Fibroblast of mammary gland (primary cell): Measurements from ENCODE around the gene ABLIM1.

ENCODE experiments used
- DNase-seq: peaks from one replicate; pipeline ENCODE4 v3.0.0-alpha.2; 2010; ENCODE audit warnings: low read depth
- H3K4me3 ChIP-seq: 2 replicates; pipeline ENCODE4 v1.5.1; 2011; ENCODE audit warnings: low read depth, mild to moderate bottlenecking, low read length, moderate library complexity; ENCODE audit not compliant: control insufficient read depth
- TF ChIP-seq, protein P1 (sequence below): conservative IDR thresholded peaks from 2 replicates; pipeline ENCODE4 v1.5.1; 2011; ENCODE audit warnings: low read depth, low read length, inconsistent platforms; ENCODE audit not compliant: control insufficient read depth, insufficient read depth

Gene ABLIM1

DNA sequence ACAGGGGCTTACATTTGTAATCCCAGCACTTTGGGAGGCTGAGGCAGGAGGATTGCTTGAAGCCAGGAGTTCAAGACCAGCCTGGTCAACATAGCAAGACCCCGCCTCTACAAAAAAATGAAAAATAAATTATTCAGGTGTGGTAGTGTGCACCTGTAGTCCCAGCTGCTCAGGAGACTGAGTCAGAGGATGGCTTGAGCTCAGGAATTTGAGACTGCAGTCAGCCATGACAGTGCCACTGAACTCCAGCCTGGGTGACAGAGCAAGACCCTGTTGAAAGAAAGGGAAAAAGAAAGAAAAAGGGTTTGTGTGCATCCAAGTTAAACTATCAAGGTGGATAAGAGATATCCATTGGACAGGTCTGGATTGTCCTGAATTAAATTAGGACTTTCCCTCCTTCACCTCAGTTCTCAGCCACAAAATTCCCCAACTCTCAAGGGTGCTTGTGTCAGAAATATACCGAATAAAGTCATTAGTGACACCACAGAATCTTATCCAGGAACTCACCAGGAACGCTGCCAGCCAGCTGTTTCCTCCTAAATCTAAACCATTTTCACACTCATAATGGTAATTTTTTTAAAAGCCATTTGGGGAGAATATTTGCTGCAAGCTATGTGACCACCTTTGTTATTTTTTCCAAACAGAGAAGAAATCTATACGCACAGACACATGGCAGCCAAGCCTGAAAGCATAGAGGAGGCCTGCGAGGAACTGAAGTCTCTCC lies 265.8 kb downstream of the ABLIM1 start:
- TF ChIP-seq, protein P1, sequence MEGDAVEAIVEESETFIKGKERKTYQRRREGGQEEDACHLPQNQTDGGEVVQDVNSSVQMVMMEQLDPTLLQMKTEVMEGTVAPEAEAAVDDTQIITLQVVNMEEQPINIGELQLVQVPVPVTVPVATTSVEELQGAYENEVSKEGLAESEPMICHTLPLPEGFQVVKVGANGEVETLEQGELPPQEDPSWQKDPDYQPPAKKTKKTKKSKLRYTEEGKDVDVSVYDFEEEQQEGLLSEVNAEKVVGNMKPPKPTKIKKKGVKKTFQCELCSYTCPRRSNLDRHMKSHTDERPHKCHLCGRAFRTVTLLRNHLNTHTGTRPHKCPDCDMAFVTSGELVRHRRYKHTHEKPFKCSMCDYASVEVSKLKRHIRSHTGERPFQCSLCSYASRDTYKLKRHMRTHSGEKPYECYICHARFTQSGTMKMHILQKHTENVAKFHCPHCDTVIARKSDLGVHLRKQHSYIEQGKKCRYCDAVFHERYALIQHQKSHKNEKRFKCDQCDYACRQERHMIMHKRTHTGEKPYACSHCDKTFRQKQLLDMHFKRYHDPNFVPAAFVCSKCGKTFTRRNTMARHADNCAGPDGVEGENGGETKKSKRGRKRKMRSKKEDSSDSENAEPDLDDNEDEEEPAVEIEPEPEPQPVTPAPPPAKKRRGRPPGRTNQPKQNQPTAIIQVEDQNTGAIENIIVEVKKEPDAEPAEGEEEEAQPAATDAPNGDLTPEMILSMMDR = no peak
- H3K4me3 ChIP-seq = no peak overlapping the region
- DNase-seq = no peak

DNA sequence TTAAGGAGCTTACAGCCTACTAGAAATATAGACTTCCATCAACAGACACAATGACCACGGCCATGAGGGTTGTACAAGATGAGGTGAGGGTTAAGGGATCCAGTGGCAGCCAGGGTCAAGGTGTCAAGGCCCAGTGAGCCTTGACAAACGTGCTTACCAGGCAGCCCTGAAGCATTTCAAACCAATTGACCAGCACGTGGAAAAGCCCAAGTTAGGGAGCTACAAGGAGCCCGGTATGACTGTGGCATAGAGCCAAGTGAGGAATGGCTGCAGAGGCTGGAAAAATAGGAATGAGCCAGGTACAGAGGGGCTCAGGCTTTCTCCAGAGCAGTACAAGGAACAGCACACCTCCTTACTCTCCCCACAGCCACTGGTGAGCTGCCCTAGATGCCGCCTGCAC lies 266.5 kb downstream of the ABLIM1 start:
- no peak overlapping the region for H3K4me3 ChIP-seq
- TF ChIP-seq, protein P1 = no peak
- no peak for DNase-seq

DNA sequence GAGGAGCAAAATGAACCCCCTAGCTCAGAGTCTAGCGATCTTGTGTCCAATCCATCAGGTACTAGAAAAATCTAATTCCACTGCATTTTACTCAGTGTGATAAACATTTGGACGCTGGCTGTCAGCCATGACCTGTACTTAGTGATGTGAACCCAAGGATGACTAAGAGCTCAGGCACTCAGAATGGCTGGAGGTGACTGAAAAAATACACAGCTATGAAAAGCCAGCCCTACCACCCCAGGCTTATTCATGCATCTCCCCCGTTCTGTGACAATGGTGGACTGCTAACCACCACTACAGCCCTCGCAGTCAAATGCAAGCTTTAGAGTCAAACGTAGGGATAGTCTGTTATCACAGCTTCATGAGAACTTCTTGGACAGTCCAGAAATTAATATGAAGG lies 268.6 kb downstream of the ABLIM1 start:
- TF ChIP-seq, protein P1 = no peak
- H3K4me3 ChIP-seq = no peak overlapping the region
- DNase-seq = peak; percentile 66

DNA sequence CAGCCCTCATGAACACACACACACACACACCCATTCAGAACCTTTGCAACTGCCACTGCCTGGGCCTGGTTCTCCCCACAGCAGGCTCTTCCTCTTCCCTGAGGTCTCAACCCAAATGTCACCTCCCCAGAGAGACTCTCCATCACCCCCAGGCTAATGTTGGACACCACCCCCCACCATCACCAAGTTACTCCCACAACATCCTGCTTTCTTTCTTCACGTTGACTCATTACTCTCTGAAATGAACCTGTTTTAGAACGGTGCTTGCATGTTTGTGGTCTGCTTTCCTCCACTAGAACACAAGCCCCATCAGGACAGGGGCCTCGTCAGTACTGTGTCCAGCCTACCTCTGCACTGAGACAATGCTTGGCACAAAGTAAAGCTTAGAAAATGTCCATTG lies 269.8 kb downstream of the ABLIM1 start:
- no peak overlapping the region for H3K4me3 ChIP-seq
- DNase-seq = no peak
- TF ChIP-seq, protein P1 = no peak

DNA sequence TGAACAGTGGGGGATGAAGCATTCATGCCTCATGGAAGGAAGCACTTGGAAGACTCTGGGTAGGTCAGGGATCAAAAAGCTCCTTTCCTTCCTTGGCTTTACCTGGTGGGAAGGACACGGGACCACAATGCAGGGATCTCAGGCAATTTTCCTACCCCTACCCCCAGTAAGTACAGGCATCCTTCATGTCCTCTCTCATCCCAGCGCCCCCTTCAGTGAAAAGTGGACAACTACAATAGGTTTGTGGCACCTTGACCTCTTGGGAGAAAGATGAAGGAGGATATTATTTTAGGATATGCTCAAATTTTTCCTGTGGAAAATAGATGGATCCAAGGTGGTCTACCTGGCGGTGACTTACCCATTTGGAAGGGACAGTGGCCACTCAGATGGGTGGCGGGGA lies 270.3 kb downstream of the ABLIM1 start:
- no peak overlapping the region for H3K4me3 ChIP-seq

DNA sequence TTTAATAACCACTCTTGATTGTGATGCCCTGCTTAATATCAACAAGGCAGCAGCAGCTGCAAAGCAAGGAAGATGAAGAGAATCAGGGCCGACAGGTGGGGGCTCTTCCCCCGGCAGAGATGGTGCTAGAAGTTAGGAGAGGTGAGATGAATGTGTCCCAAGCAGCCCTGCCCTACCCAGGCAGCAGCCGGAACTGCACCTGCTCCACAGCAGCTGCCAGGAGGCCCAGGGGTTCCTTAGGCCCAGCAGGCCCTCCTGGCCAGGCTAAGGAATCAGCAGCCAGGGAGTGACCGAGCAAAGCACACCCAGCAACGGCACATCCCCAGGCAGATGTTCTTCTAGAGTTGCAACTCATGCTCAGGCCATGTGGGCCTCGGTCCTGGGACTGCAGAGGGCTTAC lies 271.6 kb downstream of the ABLIM1 start:
- H3K4me3 ChIP-seq = no peak overlapping the region
- TF ChIP-seq, protein P1 = no peak
- DNase-seq = no peak

More for the DNA sequence above, 270.3 kb downstream of the ABLIM1 start:
- TF ChIP-seq, protein P1 = no peak
- no peak for DNase-seq
